NB4 (cell line): ENCODE measurements around the gene ZNF550.
"Not testable (repeated sequence)": the region's sequence is repeated elsewhere in the genome, so short reads cannot be mapped to it uniquely, and the experiment has no call there.

Source experiments
- DNase-seq: peaks from one replicate; pipeline ENCODE4 v3.0.0; 2010; ENCODE audit warnings: low read depth
- H3K4me3 ChIP-seq: one replicate; pipeline ENCODE4 v1.5.1; 2011; ENCODE audit warnings: mild to moderate bottlenecking, low read depth, low read length, moderate library complexity
- MAX ChIP-seq: IDR thresholded peaks from 2 replicates; pipeline ENCODE4 v1.6.1; 2011; ENCODE audit warnings: low read depth, low read length
- MYC ChIP-seq: IDR thresholded peaks from 2 replicates; pipeline ENCODE4 v1.6.1; 2011; ENCODE audit warnings: low read depth, low read length
- POLR2A ChIP-seq: IDR thresholded peaks from 2 replicates; pipeline ENCODE4 v1.6.1; 2011; ENCODE audit warnings: mild to moderate bottlenecking; ENCODE audit not compliant: insufficient read length; ENCODE audit errors: extremely low read depth
- TF ChIP-seq, protein P1 (sequence below): IDR thresholded peaks from one replicate; pipeline ENCODE4 v1.5.1; 2012; ENCODE audit warnings: low read depth, low read length

ZNF550 gene

GRCh38 chr19:57515255-57515654 is 44.4 kb downstream of the ZNF550 start:
- DNase-seq: no peak
- TF ChIP-seq, protein P1, sequence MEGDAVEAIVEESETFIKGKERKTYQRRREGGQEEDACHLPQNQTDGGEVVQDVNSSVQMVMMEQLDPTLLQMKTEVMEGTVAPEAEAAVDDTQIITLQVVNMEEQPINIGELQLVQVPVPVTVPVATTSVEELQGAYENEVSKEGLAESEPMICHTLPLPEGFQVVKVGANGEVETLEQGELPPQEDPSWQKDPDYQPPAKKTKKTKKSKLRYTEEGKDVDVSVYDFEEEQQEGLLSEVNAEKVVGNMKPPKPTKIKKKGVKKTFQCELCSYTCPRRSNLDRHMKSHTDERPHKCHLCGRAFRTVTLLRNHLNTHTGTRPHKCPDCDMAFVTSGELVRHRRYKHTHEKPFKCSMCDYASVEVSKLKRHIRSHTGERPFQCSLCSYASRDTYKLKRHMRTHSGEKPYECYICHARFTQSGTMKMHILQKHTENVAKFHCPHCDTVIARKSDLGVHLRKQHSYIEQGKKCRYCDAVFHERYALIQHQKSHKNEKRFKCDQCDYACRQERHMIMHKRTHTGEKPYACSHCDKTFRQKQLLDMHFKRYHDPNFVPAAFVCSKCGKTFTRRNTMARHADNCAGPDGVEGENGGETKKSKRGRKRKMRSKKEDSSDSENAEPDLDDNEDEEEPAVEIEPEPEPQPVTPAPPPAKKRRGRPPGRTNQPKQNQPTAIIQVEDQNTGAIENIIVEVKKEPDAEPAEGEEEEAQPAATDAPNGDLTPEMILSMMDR: no peak
- TF ChIP-seq MYC (no peak), MAX (no peak), POLR2A (no peak)
- no peak overlapping the region for H3K4me3 ChIP-seq

- DNase-seq: peak; percentile 12
- TF ChIP-seq POLR2A (no peak), MAX (no peak), MYC (no peak)
- TF ChIP-seq, protein P1: no peak
- no peak overlapping the region for H3K4me3 ChIP-seq
Measured at GRCh38 chr19:57512845-57513244, 46.8 kb downstream of the ZNF550 start.

- TF ChIP-seq MAX (no peak), MYC (no peak), POLR2A (no peak)
- TF ChIP-seq, protein P1: no peak
- no peak overlapping the region for H3K4me3 ChIP-seq
- DNase-seq: no peak
Measured at GRCh38 chr19:57511484-57511883, 48.2 kb downstream of the ZNF550 start.

DNA sequence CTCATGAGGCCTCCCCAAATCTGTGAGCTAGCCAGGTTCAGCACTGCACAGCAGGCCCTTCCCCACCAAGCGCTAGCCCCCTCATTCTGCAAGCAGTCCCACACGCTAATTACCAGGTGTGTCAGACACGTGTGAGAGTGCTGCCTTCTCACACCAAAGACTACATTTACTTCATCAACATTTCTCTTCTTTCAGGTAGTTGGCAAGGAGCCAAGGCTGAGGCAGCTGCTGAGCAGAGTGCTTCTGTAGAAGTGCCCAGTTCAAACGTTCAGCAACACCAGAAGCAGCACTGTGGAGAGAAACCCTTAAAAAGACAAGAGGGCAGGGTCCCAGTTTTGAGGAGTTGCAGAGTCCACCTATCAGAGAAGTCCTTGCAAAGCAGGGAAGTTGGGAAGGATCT is 53.5 kb downstream of the ZNF550 start:
- DNase-seq: no peak
- no peak overlapping the region for H3K4me3 ChIP-seq
- TF ChIP-seq MAX (no peak), MYC (no peak), POLR2A (no peak)
- TF ChIP-seq, protein P1: no peak

- H3K4me3 ChIP-seq: peak overlapping the region; percentile 63
- DNase-seq: not testable (repeated sequence)
Measured at GRCh38 chr19:57500400-57500799, 59.3 kb downstream of the ZNF550 start.

DNA sequence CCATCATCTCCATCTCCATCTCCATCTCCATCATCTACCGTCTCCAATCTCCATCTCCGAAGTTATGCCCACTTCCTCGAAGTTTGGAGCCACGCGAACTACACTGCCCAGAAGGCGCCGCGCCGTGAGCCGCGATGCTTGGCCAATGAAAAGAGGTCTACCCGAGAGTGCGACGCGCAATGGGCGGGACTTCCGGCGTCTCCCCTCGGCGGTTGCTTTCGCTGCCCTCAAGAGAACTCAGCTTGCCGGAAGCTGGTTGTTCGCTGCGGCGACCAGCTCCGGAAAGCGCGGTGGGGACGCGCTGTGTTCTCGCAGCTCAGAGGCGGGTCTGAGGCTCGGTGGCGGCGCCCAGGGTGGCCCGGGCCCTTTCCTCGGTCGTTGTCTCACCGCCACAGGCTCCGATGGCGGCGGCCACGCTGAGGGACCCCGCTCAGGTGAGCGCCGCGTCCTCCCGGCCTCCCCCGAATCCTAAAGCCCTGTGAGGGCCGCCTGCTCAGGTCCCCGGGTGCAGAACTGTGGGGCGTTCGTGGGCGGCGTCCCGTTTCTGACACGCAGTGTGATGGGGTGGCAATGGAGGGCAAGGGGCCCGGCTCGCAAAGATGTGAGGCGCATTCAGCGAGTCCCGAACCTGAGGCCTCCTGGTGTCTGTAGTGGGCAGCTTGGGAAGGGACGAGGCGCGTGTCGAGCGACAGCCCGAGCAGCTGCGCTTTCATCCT is 59.8 kb downstream of the ZNF550 start, which contains the start of gene ZNF773:
Gene ZNF773, plus strand, starts transcription at position 259 of the 716 bp plus-strand sequence. Its CDS starts 143 bp downstream, at position 402.
- H3K4me3 ChIP-seq: peak within 1 kb of the TSS; percentile 63
- DNase-seq: peak; percentile 93
- TF ChIP-seq MAX: 0 out of 2 replicates have a peak, but pooled peaks have one; percentile 4
- TF ChIP-seq POLR2A: peak; percentile 72
- peak; percentile 33; the same call in 1 of the 2 replicates for TF ChIP-seq MYC

DNA sequence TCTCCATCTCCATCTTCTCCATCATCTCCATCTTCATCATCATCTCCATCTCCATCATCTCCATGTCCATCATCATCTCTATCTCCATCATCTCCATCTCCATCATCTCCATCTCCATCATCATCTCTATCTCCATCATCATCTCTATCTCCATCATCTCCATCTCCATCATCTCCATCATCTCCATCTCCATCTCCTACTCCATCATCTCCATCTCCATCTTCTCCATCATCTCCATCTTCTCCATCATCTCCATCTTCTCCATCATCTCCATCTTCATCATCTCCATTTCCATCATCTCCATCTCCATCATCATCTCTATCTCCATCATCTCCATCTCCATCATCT is 60.4 kb downstream of the ZNF550 start:
- not testable (repeated sequence) for H3K4me3 ChIP-seq, DNase-seq

DNA sequence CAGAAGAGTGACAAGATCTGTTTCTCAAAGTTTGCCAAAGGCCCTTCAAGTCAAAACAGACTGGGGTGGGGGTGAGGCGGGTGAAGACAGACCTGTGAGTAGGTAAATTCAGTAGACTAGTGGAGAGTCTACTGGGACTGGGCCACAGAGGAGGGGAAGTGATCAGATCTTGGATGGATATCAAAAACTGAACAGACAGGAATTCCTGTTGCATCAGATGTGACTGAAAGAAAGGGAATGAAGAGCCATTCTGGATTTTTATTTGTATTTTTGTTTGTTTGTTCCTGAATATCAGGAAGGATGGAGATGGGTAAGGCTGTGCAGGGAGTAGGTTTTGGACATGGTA is 71.4 kb downstream of the ZNF550 start:
- not testable (repeated sequence) for DNase-seq
- H3K4me3 ChIP-seq: peak overlapping the region; percentile 28
